Adrenal gland (tissue), 5 donors: ENCODE measurements around the gene WBP2.

Experiments used
- POLR2A ChIP-seq, 2 donors: fragments of 450-650 bp; IDR thresholded peaks; one replicate each; pipeline ENCODE4 v1.6.1; 2017; ENCODE audit warnings: antibody characterized with exemption in 2 of 2, mild to moderate bottlenecking in 2 of 2, moderate library complexity in 1 of 2
- TF ChIP-seq, protein P1 (sequence below), 6 experiments: fragments of 450-650 bp in 4 of 6; fragments of 200-600 bp in 2 of 6; sonication (generic) in 1 of 6; IDR thresholded peaks; 1 replicate in 5 of 6; 2 replicates in 1 of 6; pipeline versions ENCODE4 v1.5.1 to v1.8.0; 2016 to 2021; ENCODE audit warnings: antibody characterized with exemption in 6 of 6, mild to moderate bottlenecking in 2 of 6, moderate library complexity in 1 of 6
- donor health status: DM: no; HTN: no; CAD: no.

DNA sequence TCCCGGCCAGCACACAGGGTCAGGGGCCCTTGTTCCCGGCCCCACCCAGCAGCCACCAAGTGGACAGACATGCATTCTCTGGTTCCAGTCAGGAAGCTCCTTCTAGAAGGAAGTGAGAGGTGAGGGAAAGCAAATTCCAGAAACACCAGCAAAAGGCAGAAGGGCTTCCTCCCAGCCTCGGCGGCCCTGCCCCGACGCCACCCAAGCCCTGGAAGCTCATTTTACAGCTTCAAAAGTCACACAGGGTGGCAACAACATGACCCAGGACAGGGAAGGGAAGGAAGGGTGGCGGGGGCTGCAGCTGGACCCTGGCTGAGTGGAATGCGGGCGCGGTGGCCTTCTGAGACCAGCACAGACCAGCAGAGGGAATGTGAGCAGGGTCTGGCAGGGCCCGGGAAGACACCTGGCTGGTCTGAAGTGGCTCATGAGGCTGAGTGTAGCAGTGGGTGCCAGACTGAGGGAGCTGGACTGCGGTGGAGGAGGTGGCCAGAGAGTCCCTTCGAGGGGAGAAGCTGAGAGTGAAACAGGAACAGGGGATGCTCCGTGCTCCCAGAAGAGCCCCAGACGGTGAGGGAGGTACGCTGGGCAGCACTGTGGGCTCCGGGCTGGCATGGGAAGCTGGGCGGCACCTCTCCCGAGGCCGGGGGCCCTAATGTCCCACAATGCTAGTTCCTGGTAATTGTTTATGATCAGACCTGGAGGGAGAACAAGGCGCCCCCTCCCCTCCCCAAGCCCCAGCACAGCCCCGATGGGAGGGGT lies 9.0 kb downstream of the WBP2 start:
- TF ChIP-seq, protein P1, sequence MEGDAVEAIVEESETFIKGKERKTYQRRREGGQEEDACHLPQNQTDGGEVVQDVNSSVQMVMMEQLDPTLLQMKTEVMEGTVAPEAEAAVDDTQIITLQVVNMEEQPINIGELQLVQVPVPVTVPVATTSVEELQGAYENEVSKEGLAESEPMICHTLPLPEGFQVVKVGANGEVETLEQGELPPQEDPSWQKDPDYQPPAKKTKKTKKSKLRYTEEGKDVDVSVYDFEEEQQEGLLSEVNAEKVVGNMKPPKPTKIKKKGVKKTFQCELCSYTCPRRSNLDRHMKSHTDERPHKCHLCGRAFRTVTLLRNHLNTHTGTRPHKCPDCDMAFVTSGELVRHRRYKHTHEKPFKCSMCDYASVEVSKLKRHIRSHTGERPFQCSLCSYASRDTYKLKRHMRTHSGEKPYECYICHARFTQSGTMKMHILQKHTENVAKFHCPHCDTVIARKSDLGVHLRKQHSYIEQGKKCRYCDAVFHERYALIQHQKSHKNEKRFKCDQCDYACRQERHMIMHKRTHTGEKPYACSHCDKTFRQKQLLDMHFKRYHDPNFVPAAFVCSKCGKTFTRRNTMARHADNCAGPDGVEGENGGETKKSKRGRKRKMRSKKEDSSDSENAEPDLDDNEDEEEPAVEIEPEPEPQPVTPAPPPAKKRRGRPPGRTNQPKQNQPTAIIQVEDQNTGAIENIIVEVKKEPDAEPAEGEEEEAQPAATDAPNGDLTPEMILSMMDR (IDR thresholded peaks at IDR 0.05), result no peak
- TF ChIP-seq POLR2A (IDR thresholded peaks at IDR 0.05), result no peak
